Measurements from ENCODE around the gene TRIM49D2.
"Not testable (repeated sequence)": the region's sequence is repeated elsewhere in the genome, so short reads cannot be mapped to it uniquely, and the experiment has no call there.

Gene TRIM49D2, protein sequence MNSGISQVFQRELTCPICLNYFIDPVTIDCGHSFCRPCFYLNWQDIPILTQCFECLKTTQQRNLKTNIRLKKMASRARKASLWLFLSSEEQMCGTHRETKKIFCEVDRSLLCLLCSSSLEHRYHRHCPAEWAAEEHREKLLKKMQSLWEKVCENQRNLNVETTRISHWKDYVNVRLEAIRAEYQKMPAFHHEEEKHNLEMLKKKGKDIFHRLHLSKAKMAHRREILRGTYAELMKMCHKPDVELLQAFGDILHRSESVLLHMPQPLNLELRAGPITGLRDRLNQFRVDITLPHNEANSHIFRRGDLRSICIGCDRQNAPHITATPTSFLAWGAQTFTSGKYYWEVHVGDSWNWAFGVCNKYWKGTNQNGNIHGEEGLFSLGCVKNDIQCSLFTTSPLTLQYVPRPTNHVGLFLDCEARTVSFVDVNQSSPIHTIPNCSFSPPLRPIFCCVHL

GRCh38 chr11:89923764-89924163 is at the start of gene TRIM49D2:
TRIM49D2 (plus strand) TSS chr11:89924064; CDS start chr11:89926762, 2,698 bp downstream.
- not testable (repeated sequence) for DNase-seq

DNA sequence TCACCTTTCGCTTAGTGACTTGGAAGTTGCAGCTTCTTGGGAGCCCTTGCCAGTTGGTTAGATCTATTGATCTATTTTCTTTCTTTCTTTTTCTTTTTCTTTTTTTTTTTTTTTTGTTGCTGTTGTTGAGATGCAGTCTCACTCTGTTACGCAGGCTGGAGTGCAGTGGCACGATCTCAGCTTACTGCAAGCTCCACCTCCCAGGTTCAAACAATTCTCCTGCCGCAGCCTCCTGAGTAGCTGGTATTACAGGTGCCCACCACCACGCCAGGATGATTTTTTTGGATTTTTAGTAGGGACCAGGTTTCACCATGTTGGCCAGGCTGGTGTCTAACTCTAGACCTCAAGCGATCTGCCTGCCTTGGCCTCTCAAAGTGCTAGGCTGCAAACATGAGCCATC is 46.4 kb upstream of the TRIM49D2 start:
- DNase-seq, result not testable (repeated sequence)

- not testable (repeated sequence) for DNase-seq
Observed at GRCh38 chr11:89893245-89893644, 30.6 kb upstream of the TRIM49D2 start.

- DNase-seq, result not testable (repeated sequence)
Observed at GRCh38 chr11:89900809-89901208, 23.1 kb upstream of the TRIM49D2 start.

DNA sequence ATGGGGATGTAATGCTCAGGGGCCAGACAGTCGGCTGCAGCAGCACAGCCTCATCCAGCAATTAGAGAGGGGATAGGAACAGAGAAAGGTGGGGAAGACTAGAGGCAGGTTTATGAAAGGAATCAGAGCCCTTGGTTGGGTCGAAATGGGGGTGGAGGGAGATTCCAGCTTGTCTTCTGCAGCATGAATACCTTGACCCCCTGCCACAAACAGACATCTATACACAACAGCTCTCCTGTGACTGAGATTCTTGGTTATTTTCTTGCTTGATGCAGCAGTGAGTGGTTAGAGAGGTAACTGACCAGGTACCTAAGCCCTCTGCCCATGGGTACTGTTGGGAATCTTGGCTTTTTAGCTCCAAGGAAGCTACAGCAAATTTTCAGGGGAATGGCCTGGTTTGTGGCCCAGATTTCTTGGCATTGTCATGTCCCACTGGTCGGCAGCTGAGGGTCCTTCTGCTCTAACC is 1.6 kb upstream of the TRIM49D2 start, which contains the start of gene TRIM49D1:
Gene TRIM49D1 (minus strand): TSS at position 51 of the 466 bp plus-strand sequence. CDS start 4,535 bp downstream, outside the sequence.
- no peak for DNase-seq

DNA sequence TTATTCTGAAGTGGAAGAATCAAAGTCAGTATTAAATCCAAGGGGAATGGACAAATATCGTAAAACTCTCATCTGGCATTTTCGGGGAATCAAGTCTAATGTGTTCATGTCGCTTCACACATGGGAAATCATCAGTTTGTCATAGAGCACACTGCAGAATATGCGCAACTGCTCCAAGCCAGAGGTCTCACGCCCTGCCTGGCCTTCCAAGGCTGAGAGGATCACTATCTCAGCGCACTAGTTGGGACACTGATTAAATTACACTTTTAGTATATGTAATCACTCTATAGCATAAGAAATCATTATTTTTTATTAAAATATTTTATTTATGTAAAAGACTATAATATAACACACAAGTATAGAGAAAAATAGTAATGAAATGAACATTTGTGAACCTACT is 37.0 kb downstream of the TRIM49D2 start:
- not testable (repeated sequence) for DNase-seq

GRCh38 chr11:89965737-89966136 is 41.9 kb downstream of the TRIM49D2 start, which contains the start of gene TRIM64:
TRIM64 (plus strand) TSS chr11:89966037; CDS start chr11:89968504, 2,467 bp downstream.
- not testable (repeated sequence) for DNase-seq
